Stomach smooth muscle (tissue), 2 donors: Measurements from ENCODE around the gene TBL3.

Experiments
- H3K27ac ChIP-seq: one replicate; pipeline ENCODE4 v1.7.0; 2013; ENCODE audit warnings: mild to moderate bottlenecking, low read length, inconsistent platforms
- H3K27me3 ChIP-seq, 2 donors: one replicate each; pipeline ENCODE4 v1.7.0; 2013; ENCODE audit warnings: low read length in 2 of 2; ENCODE audit not compliant: insufficient read depth in 2 of 2, control insufficient read depth in 1 of 2
- H3K36me3 ChIP-seq, 2 donors: one replicate each; pipeline ENCODE4 v1.7.0; 2013; ENCODE audit warnings: low read length in 2 of 2; ENCODE audit not compliant: control insufficient read depth in 2 of 2, insufficient read depth in 2 of 2
- H3K4me1 ChIP-seq: one replicate; pipeline ENCODE4 v1.7.0; 2013; ENCODE audit warnings: low read length; ENCODE audit not compliant: control insufficient read depth, insufficient read depth
- H3K4me3 ChIP-seq, 2 donors: one replicate each; pipeline ENCODE4 v1.7.0; 2013; ENCODE audit warnings: low read length in 2 of 2
- H3K9ac ChIP-seq, 2 donors: one replicate each; pipeline ENCODE4 v1.7.0; 2013; ENCODE audit warnings: low read length in 2 of 2, mild to moderate bottlenecking in 1 of 2
- H3K9me3 ChIP-seq, 2 donors: one replicate each; pipeline ENCODE4 v1.7.0; 2013; ENCODE audit warnings: low read length in 2 of 2; ENCODE audit not compliant: control insufficient read depth in 2 of 2
- donor health status: healthy.
- donor health status: Pancreatic carcinoma.

TBL3 gene

DNA sequence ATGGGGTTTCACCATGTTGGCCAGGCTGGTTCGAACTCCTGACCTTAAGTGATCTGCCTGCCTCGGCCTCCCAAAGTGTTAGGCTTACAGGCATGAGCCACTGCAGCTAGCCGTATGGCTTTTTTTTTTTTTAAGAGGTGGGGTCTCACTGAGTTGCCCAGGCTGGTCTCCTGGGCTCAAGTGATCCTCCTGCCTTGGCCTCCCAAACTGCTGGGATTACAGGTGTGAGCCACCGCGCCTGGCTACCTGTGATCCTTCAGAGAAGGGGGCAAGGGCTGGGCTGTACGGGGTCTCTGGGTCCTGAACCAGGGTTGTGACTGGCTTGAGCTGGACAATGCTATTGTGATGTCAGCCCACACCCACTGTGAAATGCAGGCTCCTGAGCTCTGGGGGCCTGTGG lies 5.4 kb upstream of the TBL3 start, which contains the start of gene RNF151:
TSS of gene RNF151 (plus strand) at position 397 of the 400 bp plus-strand sequence. CDS start 26 bp downstream, outside the sequence.
- Histone ChIP-seq H3K4me1 (peaks cover 28% of the 10 kb centered on the region), H3K27ac (peak within 1 kb of the TSS; percentile 98), H3K9ac (peak within 1 kb of the TSS; percentile 96 to 100)

DNA sequence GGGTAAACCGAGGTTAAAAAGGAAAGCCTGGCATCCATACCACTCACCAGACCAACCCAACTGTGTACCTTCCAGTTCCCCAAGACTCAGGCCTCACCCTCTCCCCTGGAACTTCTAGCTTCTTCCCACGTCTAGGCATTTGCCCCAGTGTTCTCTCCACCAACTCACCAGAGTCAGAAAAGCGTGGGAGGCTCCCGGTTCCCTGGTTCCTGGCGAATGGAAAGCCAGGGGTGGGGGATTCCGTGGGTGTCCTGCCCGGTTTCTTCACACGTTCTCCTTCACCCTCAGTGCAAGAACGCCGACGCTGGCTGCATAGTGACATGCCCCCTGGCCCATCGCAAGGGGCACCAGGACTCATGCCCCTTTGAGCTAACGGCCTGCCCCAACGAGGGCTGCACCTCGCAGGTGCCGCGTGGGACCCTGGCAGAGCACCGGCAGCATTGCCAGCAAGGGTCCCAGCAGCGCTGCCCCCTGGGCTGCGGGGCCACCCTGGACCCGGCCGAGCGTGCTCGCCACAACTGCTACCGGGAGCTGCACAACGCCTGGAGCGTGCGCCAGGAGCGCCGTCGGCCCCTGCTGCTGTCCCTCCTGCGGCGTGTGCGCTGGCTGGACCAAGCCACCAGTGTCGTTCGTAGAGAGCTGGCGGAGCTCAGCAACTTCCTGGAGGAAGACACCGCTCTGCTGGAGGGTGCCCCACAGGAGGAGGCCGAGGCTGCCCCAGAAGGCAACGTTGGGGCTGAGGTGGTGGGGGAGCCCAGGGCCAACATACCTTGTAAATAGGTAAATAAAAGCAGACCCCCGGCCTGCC lies 3.5 kb upstream of the TBL3 start:
- peaks cover 39% of the 10 kb centered on the region for H3K4me1 ChIP-seq
- no peak overlapping the region for H3K9ac ChIP-seq
- no peaks in the 10 kb centered on the region for H3K9me3 ChIP-seq
- H3K4me3 ChIP-seq, result no peak overlapping the region
- H3K36me3 ChIP-seq, result peaks cover 3 to 4% of the 10 kb centered on the region in 2 donors
- H3K27ac ChIP-seq, result no peak overlapping the region
- no peaks in the 10 kb centered on the region for H3K27me3 ChIP-seq

More for the DNA sequence above, 5.4 kb upstream of the TBL3 start, which contains the start of gene RNF151:
- Histone ChIP-seq H3K4me3 (peak within 1 kb of the TSS; percentile 80 to 90), H3K9me3 (no peaks in the 10 kb centered on the region), H3K27me3 (no peaks in the 10 kb centered on the region), H3K36me3 (peaks cover 10 to 15% of the 10 kb centered on the region in 2 donors)

DNA sequence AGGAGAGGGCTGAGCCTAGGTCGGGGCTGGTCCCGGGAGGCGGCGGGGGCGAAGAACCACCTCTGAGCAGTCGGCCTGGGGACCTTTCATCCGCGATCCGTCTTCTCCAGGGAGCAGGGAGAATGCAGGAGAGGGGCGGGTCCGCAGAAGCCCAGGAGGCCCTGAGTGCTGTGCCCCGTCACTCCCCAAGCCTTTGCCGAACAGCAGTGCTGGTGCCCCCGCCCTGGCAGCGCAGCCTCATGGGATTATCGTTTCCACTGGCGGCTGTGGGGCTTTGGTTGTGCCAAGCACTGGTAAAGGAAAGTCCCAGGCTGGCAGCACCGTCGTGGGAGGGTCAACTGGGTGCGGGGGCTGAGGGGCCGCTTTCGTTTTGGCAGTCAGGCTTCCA lies 631 bp downstream of the TBL3 start:
- Histone ChIP-seq H3K36me3 (peaks cover 30 to 32% of the 10 kb centered on the region in 2 donors), H3K9me3 (no peaks in the 10 kb centered on the region), H3K4me1 (peaks cover 20% of the 10 kb centered on the region), H3K4me3 (peak overlapping the region; percentile 57 to 89), H3K27ac (no peak overlapping the region), H3K9ac (peak overlapping the region; percentile 60 to 84), H3K27me3 (peaks cover 10 to 18% of the 10 kb centered on the region in 2 donors)

DNA sequence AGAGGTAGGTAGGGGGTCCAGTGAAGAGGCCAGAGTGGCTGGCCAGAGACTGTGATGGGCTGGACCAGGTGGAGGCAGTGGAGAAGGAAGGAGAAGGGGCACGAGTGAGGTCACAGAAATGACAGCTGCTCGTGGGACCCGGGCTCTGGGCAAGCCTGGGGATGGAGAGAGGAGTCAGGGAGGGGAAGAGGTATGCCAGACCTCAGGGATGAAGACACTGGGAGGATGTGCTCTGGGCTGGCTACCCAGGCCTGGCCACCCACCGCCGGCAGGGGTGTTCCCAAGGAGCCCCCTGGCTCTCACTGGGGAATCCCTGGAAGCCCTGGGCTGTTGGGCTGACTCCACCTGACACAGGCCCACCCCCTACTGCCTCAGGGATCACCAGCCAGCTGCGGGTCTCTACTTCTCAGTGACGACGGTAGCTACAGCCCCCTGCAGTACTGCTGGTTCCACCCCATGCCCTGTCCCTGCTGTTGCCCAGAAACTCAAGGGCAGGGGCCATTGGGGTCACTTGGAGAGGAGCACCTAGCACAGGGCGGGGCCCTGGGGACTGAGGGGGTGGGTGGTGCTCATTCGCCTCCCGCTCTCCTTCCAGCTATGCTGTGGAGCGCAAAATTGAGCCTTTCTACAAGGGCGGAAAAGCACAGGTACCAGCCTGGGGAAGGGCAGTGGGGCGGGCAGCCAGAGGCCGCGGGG lies 1.8 kb downstream of the TBL3 start:
- Histone ChIP-seq H3K4me3 (no peak overlapping the region), H3K4me1 (peaks cover 20% of the 10 kb centered on the region), H3K9me3 (no peaks in the 10 kb centered on the region), H3K36me3 (peaks cover 35 to 39% of the 10 kb centered on the region in 2 donors), H3K27ac (no peak overlapping the region), H3K9ac (no peak overlapping the region), H3K27me3 (peaks cover 15 to 24% of the 10 kb centered on the region in 2 donors)

DNA sequence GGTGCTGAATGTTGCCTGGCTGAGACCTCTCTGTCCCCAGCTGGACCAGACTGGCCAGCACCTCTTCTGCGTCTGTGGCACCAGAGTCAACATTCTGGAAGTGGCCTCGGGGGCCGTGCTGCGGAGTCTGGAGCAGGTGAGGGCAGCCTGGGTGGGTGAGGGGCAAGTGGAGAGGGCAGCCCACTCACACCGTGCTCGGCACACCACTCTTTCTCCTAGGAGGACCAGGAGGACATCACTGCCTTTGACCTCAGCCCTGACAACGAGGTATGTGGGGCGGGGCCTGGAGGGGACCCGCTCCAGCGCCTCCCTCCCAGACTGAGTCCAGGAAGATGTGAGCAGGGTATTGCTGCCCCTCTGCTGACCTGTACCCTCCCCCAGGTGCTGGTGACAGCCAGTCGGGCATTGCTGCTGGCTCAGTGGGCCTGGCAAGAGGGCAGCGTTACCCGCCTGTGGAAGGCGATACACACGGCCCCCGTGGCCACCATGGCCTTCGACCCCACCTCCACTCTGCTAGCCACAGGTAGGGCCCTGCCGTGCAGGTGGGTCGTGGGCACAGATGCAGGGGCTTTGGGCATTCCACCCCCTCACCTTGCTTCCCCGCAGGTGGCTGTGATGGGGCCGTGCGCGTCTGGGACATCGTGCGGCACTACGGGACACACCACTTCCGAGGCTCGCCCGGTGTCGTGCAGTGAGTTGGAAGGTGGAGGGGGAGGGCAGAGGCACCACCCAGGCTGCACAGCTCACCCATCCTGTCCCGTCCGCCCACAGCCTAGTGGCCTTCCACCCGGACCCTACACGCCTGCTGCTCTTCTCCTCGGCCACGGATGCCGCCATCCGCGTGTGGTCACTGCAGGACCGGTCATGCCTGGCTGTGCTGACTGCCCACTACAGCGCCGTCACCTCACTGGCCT lies 2.6 kb downstream of the TBL3 start:
- H3K27ac ChIP-seq, result no peak overlapping the region
- H3K4me1 ChIP-seq, result peaks cover 20% of the 10 kb centered on the region
- peaks cover 23 to 27% of the 10 kb centered on the region in 2 donors for H3K27me3 ChIP-seq
- H3K9me3 ChIP-seq, result no peaks in the 10 kb centered on the region
- H3K9ac ChIP-seq, result no peak overlapping the region
- no peak overlapping the region for H3K4me3 ChIP-seq
- H3K36me3 ChIP-seq, result peaks cover 35 to 39% of the 10 kb centered on the region in 2 donors

DNA sequence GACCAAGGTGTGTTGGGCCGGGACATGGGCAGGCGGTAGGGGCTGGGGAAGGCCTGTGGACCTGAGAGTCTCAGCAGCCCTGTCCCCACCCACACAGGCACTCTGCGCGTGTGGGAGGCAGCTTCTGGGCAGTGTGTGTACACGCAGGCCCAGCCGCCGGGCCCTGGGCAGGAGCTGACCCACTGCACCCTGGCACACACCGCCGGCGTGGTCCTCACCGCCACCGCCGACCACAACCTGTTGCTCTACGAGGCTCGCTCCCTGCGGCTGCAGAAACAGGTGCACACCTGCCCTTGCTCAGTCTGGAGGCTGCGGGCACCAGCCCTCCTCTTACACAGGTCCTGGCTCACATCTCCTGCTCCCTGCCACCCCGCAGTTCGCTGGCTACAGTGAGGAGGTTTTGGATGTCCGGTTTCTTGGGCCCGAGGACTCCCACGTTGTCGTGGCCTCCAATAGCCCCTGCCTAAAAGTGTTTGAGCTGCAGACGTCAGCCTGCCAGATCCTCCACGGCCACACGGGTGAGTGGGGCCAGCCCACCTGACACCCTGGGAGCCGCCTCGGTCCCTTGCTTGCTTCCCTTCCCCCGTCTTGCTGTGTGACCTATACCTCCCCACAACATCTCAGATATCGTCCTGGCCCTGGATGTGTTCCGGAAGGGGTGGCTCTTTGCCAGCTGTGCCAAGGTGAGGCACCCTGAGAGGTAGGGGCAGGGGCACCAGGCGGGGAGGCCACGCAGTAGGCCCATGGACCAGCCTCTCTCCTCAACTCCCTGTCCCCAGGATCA lies 3.8 kb downstream of the TBL3 start:
- Histone ChIP-seq H3K36me3 (peaks cover 35 to 39% of the 10 kb centered on the region in 2 donors), H3K4me3 (no peak overlapping the region), H3K9me3 (no peaks in the 10 kb centered on the region), H3K27me3 (peaks cover 35 to 37% of the 10 kb centered on the region in 2 donors), H3K4me1 (peaks cover 24% of the 10 kb centered on the region), H3K9ac (no peak overlapping the region), H3K27ac (no peak overlapping the region)

DNA sequence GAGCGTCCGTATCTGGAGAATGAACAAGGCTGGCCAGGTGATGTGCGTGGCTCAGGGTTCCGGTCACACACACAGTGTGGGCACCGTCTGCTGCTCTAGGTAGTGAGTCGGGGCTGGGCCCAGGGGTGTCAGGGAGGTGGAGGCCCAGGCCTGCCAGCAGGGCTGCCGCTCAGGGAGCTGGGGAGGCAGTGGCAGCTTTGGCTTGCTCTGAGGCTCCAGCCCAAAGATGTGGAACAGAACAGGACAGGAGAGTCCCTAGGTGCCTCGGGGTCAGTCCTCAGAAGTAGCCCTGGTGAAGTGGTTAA lies 4.3 kb downstream of the TBL3 start:
- H3K36me3 ChIP-seq, result peaks cover 35 to 39% of the 10 kb centered on the region in 2 donors
- no peak overlapping the region for H3K4me3 ChIP-seq
- H3K4me1 ChIP-seq, result peaks cover 19% of the 10 kb centered on the region
- H3K9me3 ChIP-seq, result no peaks in the 10 kb centered on the region
- H3K27ac ChIP-seq, result no peak overlapping the region
- H3K27me3 ChIP-seq, result peaks cover 41 to 42% of the 10 kb centered on the region in 2 donors
- H3K9ac ChIP-seq, result no peak overlapping the region

DNA sequence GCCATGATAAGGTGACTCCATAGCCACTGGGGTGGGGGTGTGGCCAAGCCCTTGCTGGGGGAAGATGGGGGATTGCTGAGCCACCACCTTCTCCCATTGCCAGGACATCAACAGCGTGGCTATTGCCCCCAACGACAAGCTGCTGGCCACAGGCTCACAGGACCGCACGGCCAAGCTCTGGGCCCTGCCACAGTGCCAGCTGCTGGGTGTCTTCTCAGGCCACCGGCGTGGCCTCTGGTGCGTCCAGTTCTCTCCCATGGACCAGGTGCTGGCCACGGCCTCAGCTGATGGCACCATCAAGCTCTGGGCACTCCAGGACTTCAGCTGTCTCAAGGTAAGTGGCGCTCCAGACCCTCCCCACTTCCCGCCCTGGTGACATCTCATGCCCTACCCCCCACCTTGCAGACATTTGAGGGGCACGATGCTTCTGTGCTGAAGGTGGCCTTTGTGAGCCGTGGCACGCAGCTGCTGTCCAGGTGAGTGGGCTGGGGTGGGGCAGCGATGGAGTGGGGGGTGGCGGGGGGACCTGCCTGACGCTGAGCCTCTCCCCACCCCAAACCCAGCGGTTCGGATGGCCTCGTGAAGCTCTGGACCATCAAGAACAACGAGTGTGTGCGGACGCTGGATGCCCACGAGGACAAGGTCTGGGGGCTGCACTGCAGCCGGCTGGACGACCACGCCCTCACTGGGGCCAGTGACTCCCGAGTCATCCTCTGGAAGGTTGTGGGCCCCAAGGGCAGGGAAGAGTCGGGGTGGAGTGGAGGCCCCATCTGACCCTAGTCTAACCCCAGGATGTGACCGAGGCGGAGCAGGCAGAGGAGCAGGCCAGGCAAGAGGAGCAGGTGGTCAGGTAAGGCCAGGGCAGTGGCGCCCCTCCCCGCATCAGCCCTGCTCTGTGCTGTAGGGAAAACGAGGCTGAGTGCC lies 5.4 kb downstream of the TBL3 start:
- Histone ChIP-seq H3K9ac (no peak overlapping the region), H3K4me3 (no peak overlapping the region), H3K36me3 (peaks cover 35 to 39% of the 10 kb centered on the region in 2 donors), H3K9me3 (no peaks in the 10 kb centered on the region), H3K27ac (no peak overlapping the region), H3K27me3 (peaks cover 51 to 52% of the 10 kb centered on the region in 2 donors), H3K4me1 (peaks cover 19% of the 10 kb centered on the region)

DNA sequence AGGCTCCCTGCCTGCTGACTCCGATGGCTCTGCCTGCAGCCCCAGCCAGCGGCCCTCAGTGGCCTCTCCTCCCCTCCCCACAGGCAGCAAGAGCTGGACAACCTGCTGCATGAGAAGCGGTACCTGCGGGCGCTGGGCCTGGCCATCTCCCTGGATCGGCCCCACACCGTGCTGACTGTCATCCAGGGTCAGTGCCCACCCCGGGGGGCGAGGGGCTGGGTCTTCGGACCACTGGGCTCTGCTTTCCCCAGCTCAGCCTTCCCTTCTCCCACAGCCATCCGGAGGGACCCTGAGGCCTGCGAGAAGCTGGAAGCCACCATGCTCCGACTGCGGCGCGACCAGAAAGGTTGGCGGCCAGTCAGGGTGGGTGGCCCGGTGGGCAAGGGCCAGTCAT lies 6.0 kb downstream of the TBL3 start:
- Histone ChIP-seq H3K27me3 (peaks cover 51 to 56% of the 10 kb centered on the region in 2 donors), H3K27ac (no peak overlapping the region), H3K4me3 (no peak overlapping the region), H3K9ac (no peak overlapping the region), H3K36me3 (peaks cover 35 to 39% of the 10 kb centered on the region in 2 donors), H3K4me1 (peaks cover 12% of the 10 kb centered on the region), H3K9me3 (no peaks in the 10 kb centered on the region)
